Stimulated activated CD8-positive, alpha-beta memory T cell treated with anti-CD3 and anti-CD28 coated beads, Interleukin-2, amount 100 ng/mL, for 48 hours (primary cell): ENCODE data around the gene RND2.
"Not testable (repeated sequence)": the region's sequence is repeated elsewhere in the genome, so short reads cannot be mapped to it uniquely, and the experiment has no call there.

Experiments
- DNase-seq, 2 donors: peaks; one replicate each; pipeline ENCODE4 v3.0.0-alpha.2; 2020; ENCODE audit warnings: low read depth in 2 of 2

Gene RND2

GRCh38 chr17:43027091-43028032 is 2.3 kb downstream of the RND2 start:
- DNase-seq: no peak

- no peak for DNase-seq
Measured at GRCh38 chr17:43028221-43028861, 3.3 kb downstream of the RND2 start.

GRCh38 chr17:43030137-43030767 is 5.2 kb downstream of the RND2 start:
- DNase-seq: no peak

- DNase-seq: no peak
Measured at GRCh38 chr17:43031666-43032065, 6.6 kb downstream of the RND2 start.

GRCh38 chr17:43033948-43034881 is 9.2 kb downstream of the RND2 start:
- DNase-seq: no peak

- no peak for DNase-seq
Measured at GRCh38 chr17:43034894-43035293, 9.9 kb downstream of the RND2 start.

GRCh38 chr17:43039646-43040045 is 14.6 kb downstream of the RND2 start:
- no peak for DNase-seq

GRCh38 chr17:43040655-43041054 is 15.6 kb downstream of the RND2 start:
- DNase-seq: no peak

- DNase-seq: no peak
Measured at GRCh38 chr17:43042025-43042628, 17.1 kb downstream of the RND2 start.

- no peak for DNase-seq
Measured at GRCh38 chr17:43043307-43043706, 18.3 kb downstream of the RND2 start.

- no peak for DNase-seq
Measured at GRCh38 chr17:43044024-43044423, 19.0 kb downstream of the RND2 start.

GRCh38 chr17:43051969-43052368 is 26.9 kb downstream of the RND2 start:
- DNase-seq: no peak

GRCh38 chr17:43053008-43053407 is 28.0 kb downstream of the RND2 start:
- DNase-seq: not testable (repeated sequence)

- DNase-seq: no peak
Measured at GRCh38 chr17:43056051-43056450, 31.0 kb downstream of the RND2 start.

GRCh38 chr17:43062984-43063638 is 38.1 kb downstream of the RND2 start:
- no peak for DNase-seq

- DNase-seq: no peak
Measured at GRCh38 chr17:43068570-43069367, 43.7 kb downstream of the RND2 start.

- DNase-seq: no peak
Measured at GRCh38 chr17:43069368-43069898, 44.4 kb downstream of the RND2 start.

GRCh38 chr17:43070257-43070656 is 45.2 kb downstream of the RND2 start:
- DNase-seq: no peak

- DNase-seq: no peak
Measured at GRCh38 chr17:43070872-43071271, 45.8 kb downstream of the RND2 start.
